Measurements from ENCODE around the gene FBLN2.

The FBLN2 gene

GRCh38 chr3:13627681-13628080 is 78.8 kb downstream of the FBLN2 start:
- DNase-seq: no peak

GRCh38 chr3:13628432-13628831 is 79.5 kb downstream of the FBLN2 start:
- DNase-seq: no peak

- no peak for DNase-seq
Measured at GRCh38 chr3:13628841-13629551, 80.1 kb downstream of the FBLN2 start.

GRCh38 chr3:13629644-13630043 is 80.7 kb downstream of the FBLN2 start:
- DNase-seq: no peak

GRCh38 chr3:13631256-13631655 is 82.3 kb downstream of the FBLN2 start:
- no peak for DNase-seq

- no peak for DNase-seq
Measured at GRCh38 chr3:13633176-13633575, 84.3 kb downstream of the FBLN2 start.

GRCh38 chr3:13634151-13634550 is 85.2 kb downstream of the FBLN2 start:
- no peak for DNase-seq

GRCh38 chr3:13634615-13635014 is 85.7 kb downstream of the FBLN2 start:
- no peak for DNase-seq

- no peak for DNase-seq
Measured at GRCh38 chr3:13636186-13636585, 87.3 kb downstream of the FBLN2 start.

- DNase-seq: no peak
Measured at GRCh38 chr3:13636874-13637273, 87.9 kb downstream of the FBLN2 start.

GRCh38 chr3:13637311-13637891 is 88.5 kb downstream of the FBLN2 start:
- no peak for DNase-seq

- DNase-seq: no peak
Measured at GRCh38 chr3:13637953-13638352, 89.0 kb downstream of the FBLN2 start.

GRCh38 chr3:13638927-13639326 is 90.0 kb downstream of the FBLN2 start:
- DNase-seq: no peak

- no peak for DNase-seq
Measured at GRCh38 chr3:13642597-13642996, 93.7 kb downstream of the FBLN2 start.

GRCh38 chr3:13644341-13645117 is 95.6 kb downstream of the FBLN2 start:
- no peak for DNase-seq

GRCh38 chr3:13645801-13646637 is 97.1 kb downstream of the FBLN2 start:
- no peak for DNase-seq

- peak; percentile 15 for DNase-seq
Measured at GRCh38 chr3:13647298-13648059, 98.6 kb downstream of the FBLN2 start.

- DNase-seq: peak; percentile 68
Measured at GRCh38 chr3:13648060-13649001, 99.4 kb downstream of the FBLN2 start.

GRCh38 chr3:13650210-13651056 is 101.5 kb downstream of the FBLN2 start:
- peak; percentile 72 for DNase-seq

- no peak for DNase-seq
Measured at GRCh38 chr3:13651057-13651400, 102.1 kb downstream of the FBLN2 start.
